Transverse colon (tissue), 4 donors: ENCODE data around the gene HPCAL1. TPM values are rescaled to one million over a fixed set of nuclear protein-coding genes. Genes with fewer than 3 reads are reported as not detected.

ENCODE experiments used
- DNase-seq: peaks from one replicate; pipeline ENCODE4 v3.0.0-alpha.2; 2019
- H3K27ac ChIP-seq, 4 donors: fragments of 200-600 bp; sonication (generic); 2 replicates each; pipeline ENCODE4 v1.5.1; 2016 to 2018; ENCODE audit warnings: inconsistent platforms in 4 of 4
- H3K27me3 ChIP-seq: fragments of 200-600 bp; sonication (generic); 2 replicates; pipeline ENCODE4 v1.5.1; 2017; ENCODE audit warnings: inconsistent platforms
- H3K36me3 ChIP-seq, 4 donors: fragments of 200-600 bp; sonication (generic); 2 replicates each; pipeline ENCODE4 v1.5.1; 2017 to 2019; ENCODE audit warnings: inconsistent platforms in 4 of 4
- H3K4me1 ChIP-seq, 4 donors: fragments of 200-600 bp; sonication (generic); 2 replicates each; pipeline ENCODE4 v1.5.1; 2017 to 2020; ENCODE audit warnings: inconsistent platforms in 4 of 4
- H3K4me3 ChIP-seq, 4 donors: fragments of 200-600 bp; sonication (generic); 1 replicate in 1 of 4; 2 replicates in 3 of 4; pipeline versions ENCODE4 v1.5.1 to v1.6.1; 2017 to 2019; ENCODE audit warnings: inconsistent platforms in 4 of 4
- H3K9me3 ChIP-seq, 2 donors: fragments of 200-600 bp; sonication (generic); 2 replicates each; pipeline ENCODE4 v1.5.1; 2017 to 2019; ENCODE audit warnings: inconsistent platforms in 2 of 2
- CTCF ChIP-seq, 5 experiments: fragments of 200-600 bp in 3 of 5; fragments of 450-650 bp in 2 of 5; sonication (generic) in 3 of 5; IDR thresholded peaks; 1 replicate in 2 of 5; 2 replicates in 3 of 5; pipeline ENCODE4 v1.5.1; 2016 to 2017; ENCODE audit warnings: antibody characterized with exemption in 5 of 5, inconsistent platforms in 3 of 5, mild to moderate bottlenecking in 2 of 5, moderate library complexity in 1 of 5
- EP300 ChIP-seq: sonication (generic); formaldehyde crosslinking; IDR thresholded peaks from one replicate; pipeline ENCODE4 v1.6.1; 2017; ENCODE audit warnings: antibody characterized with exemption, low read depth
- POLR2A ChIP-seq: fragments of 450-650 bp; IDR thresholded peaks from one replicate; pipeline ENCODE4 v1.6.1; 2016; ENCODE audit warnings: antibody characterized with exemption, mild to moderate bottlenecking, moderate library complexity
- POLR2AphosphoS5 ChIP-seq, 3 donors: sonication (generic); formaldehyde crosslinking; IDR thresholded peaks; one replicate each; pipeline ENCODE4 v1.6.1; 2016; ENCODE audit warnings: antibody characterized with exemption in 3 of 3
- WGBS, 2 donors: methylation state at CpG; one replicate each; pipeline ENCODE4 v1.1.5; 2018; ENCODE audit warnings: low coverage in 1 of 2; 5-methylcytosine and 5-hydroxymethylcytosine counted together
- in situ Hi-C, 4 donors: fragments of 200-750 bp; cut with MboI; loops; one replicate each; pipeline versions ENCODE4 v1.15.0 to v1.15.1; 2017; ENCODE audit warnings: low sequenced_read_pairs in 3 of 4, low pct_ligation_motif_present in 1 of 4, low pct_unique_long_range_greater_than_20kb in 1 of 4
- intact Hi-C: fragments of 100-400 bp; cut with DNase I; formaldehyde crosslinking; loops from one replicate; pipeline ENCODE4 v1.15.1; 2023; ENCODE audit warnings: low total_unique reads
- total RNA-seq, 4 donors: library from RNA; depleted of rRNA; stranded (reverse); fragments of >200 nt; gene quantifications; one replicate each; pipeline ENCODE4 v1.1.0, GENCODE V29; 2016

The HPCAL1 gene
- total RNA-seq, 4 donors from 2014 or later, result 88.9 to 221 (median 129) TPM

DNA sequence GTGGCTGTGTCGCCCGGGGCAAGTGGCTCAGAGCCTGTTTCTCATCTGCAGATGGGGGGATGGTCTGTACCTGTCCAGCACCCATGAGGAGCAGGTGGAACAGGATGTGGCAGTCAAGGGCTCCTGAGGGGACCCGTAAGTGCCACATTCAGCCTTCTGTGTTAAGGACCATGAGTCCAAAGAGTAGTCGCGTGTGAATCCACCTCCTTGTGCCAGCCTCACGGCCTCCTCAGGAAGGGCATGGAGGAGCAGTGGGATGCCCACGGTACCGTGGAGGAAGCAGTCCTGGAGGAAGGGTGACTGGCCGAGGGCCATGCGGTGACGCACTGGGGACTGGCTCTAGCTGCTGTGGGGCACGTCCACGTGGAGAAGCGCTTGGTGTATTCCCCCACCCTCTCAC lies 84.3 kb downstream of the HPCAL1 start:
- Histone ChIP-seq H3K27ac (no peak overlapping the region), H3K4me3 (no peak overlapping the region), H3K27me3 (no peaks in the 10 kb centered on the region), H3K36me3 (no peaks in the 10 kb centered on the region), H3K9me3 (no peaks in the 10 kb centered on the region), H3K4me1 (peaks cover 24 to 41% (median 34%) of the 10 kb centered on the region in 4 donors)
- in situ Hi-C loops, result no loop called here
- TF ChIP-seq POLR2AphosphoS5 (IDR thresholded peaks at IDR 0.05) (no peak), EP300 (no peak), POLR2A (no peak), CTCF (IDR thresholded peaks at IDR 0.05) (no peak)
- no peak for DNase-seq
- 81 to 94% methylated on average over 6 to 14 of the region's 14 CpGs for WGBS, 2 donors
- intact Hi-C loops, result no loop called here

GRCh38 chr2:10388954-10389560 lies 86.4 kb downstream of the HPCAL1 start:
- Histone ChIP-seq H3K27ac (peak overlapping the region; percentile 41 to 67 (median 58)), H3K4me1 (peaks cover 11 to 37% (median 23%) of the 10 kb centered on the region in 4 donors), H3K27me3 (no peaks in the 10 kb centered on the region), H3K36me3 (no peaks in the 10 kb centered on the region), H3K4me3 (no peak overlapping the region), H3K9me3 (no peaks in the 10 kb centered on the region)
- TF ChIP-seq POLR2A (no peak), CTCF (IDR thresholded peaks at IDR 0.05) (no peak), EP300 (no peak), POLR2AphosphoS5 (IDR thresholded peaks at IDR 0.05) (no peak)
- DNase-seq, result no peak
- intact Hi-C loops, result no loop called here
- in situ Hi-C loops, result no loop called here
- 89% methylated on average over 12 of the region's 12 CpGs; no CpG with 5 or more reads in 1 of the 2 donors for WGBS, 2 donors

DNA sequence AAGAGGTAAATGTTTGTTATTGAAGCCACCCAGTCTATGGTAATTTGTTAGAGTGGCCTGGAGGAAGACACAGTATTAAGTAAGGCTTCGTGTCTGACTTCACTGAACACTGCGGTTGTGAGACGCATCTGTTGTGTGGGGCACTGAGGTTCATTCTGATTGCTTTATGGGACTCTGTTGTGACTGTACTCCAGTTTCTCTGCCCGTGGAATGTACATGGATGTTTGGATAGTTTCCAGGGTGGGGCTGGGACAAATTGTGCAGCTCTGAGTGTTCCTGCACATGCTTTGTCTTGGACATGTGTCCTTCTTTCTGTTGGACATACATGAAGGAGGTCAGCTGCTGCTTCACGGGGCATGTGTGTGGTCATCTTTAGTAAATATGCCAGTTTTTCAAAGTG lies 86.9 kb downstream of the HPCAL1 start:
- WGBS, 2 donors, result 40 to 48% methylated on average over 1 to 5 of the region's 5 CpGs
- Histone ChIP-seq H3K4me3 (no peak overlapping the region), H3K36me3 (no peaks in the 10 kb centered on the region), H3K27me3 (no peaks in the 10 kb centered on the region), H3K27ac (peak overlapping the region; percentile 41 to 67 (median 64)), H3K9me3 (no peaks in the 10 kb centered on the region), H3K4me1 (peaks cover 11 to 37% (median 23%) of the 10 kb centered on the region in 4 donors)
- intact Hi-C loops (no loop called here), in situ Hi-C loops (no loop called here)
- DNase-seq, result peak; percentile 76
- no peak for TF ChIP-seq CTCF (IDR thresholded peaks at IDR 0.05)
- peak; percentile 32 for TF ChIP-seq POLR2A
- peak; percentile 90 for TF ChIP-seq EP300
- peak in 2 of 3 donors; percentile 43 to 78 for TF ChIP-seq POLR2AphosphoS5 (IDR thresholded peaks at IDR 0.05)

DNA sequence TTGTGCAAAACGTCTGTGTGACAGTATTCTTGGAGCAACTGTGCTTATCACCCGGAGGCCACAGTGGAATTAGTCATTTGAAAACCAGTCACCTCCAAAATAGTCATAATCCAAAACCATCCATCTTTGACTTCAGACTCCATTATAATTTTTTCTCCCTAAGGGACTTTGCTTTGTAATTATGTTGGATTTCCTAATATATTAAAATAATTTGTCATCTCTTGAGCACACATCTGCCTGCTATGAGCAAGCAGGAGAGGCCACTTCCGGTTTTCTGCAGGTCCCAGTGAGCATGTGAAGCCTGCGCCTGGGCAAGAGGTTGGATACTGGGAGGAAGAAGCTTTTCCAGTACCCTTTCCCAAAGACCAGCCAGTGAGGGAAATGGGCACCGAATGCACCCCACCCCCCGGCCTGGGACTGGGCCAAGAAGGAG lies 87.7 kb downstream of the HPCAL1 start:
- Histone ChIP-seq H3K4me3 (no peak overlapping the region), H3K36me3 (no peaks in the 10 kb centered on the region), H3K27me3 (no peaks in the 10 kb centered on the region), H3K9me3 (no peaks in the 10 kb centered on the region), H3K4me1 (peaks cover 11 to 37% (median 23%) of the 10 kb centered on the region in 4 donors), H3K27ac (peak overlapping the region; percentile 41 to 67 (median 64))
- in situ Hi-C loops, result no loop called here
- DNase-seq, result no peak
- TF ChIP-seq POLR2AphosphoS5 (IDR thresholded peaks at IDR 0.05), result no peak
- TF ChIP-seq POLR2A, result no peak
- TF ChIP-seq EP300, result no peak
- no peak for TF ChIP-seq CTCF (IDR thresholded peaks at IDR 0.05)
- 71 to 80% methylated on average over 3 to 6 of the region's 6 CpGs for WGBS, 2 donors
- intact Hi-C loops, result no loop called here
